Activated T-cell treated with anti-CD3 and anti-CD28 coated beads, Interleukin-2, amount 50 U/mL, for 24 hours (primary cell): ENCODE measurements around the gene ABR.
A peak's percentile ranks its signal among the peaks of the same experiment; 100 is the strongest.
"Not testable (repeated sequence)": the region's sequence is repeated elsewhere in the genome, so short reads cannot be mapped to it uniquely, and the experiment has no call there.

ENCODE experiments used
- DNase-seq: peaks from one replicate; pipeline ENCODE4 v3.0.0-alpha.2; 2020
- H3K27ac Mint-ChIP-seq: 2 replicates; pipeline ENCODE4 v1.8.0; 2020; ENCODE audit warnings: mild to moderate bottlenecking, mixed read lengths
- H3K27me3 Mint-ChIP-seq: 2 replicates; pipeline ENCODE4 v1.8.0; 2020; ENCODE audit warnings: mixed read lengths
- H3K36me3 Mint-ChIP-seq: 2 replicates; pipeline ENCODE4 v1.8.0; 2020; ENCODE audit warnings: low read depth, mixed read lengths
- H3K4me1 Mint-ChIP-seq: 2 replicates; pipeline ENCODE4 v1.8.0; 2020; ENCODE audit warnings: low read depth, mixed read lengths
- H3K4me3 Mint-ChIP-seq: 2 replicates; pipeline ENCODE4 v1.8.0; 2020; ENCODE audit warnings: mild to moderate bottlenecking, moderate library complexity, mixed read lengths
- H3K9me3 Mint-ChIP-seq: 2 replicates; pipeline ENCODE4 v1.8.0; 2020; ENCODE audit warnings: mixed read lengths

The ABR gene

GRCh38 chr17:1128463-1128862 lies 51.3 kb downstream of the ABR start:
- H3K9me3 Mint-ChIP-seq, DNase-seq, H3K4me1 Mint-ChIP-seq, H3K27ac Mint-ChIP-seq, H3K27me3 Mint-ChIP-seq, H3K4me3 Mint-ChIP-seq, H3K36me3 Mint-ChIP-seq: not testable (repeated sequence)

GRCh38 chr17:1126801-1127550 lies 52.8 kb downstream of the ABR start:
- no peaks in the 10 kb centered on the region for H3K9me3 Mint-ChIP-seq
- peaks cover 5% of the 10 kb centered on the region for H3K4me1 Mint-ChIP-seq
- H3K27ac Mint-ChIP-seq: no peak overlapping the region
- H3K36me3 Mint-ChIP-seq: no peaks in the 10 kb centered on the region
- DNase-seq: no peak
- no peaks in the 10 kb centered on the region for H3K27me3 Mint-ChIP-seq
- H3K4me3 Mint-ChIP-seq: no peak overlapping the region

GRCh38 chr17:1126250-1126797 lies 53.5 kb downstream of the ABR start:
- no peak overlapping the region for H3K27ac Mint-ChIP-seq
- no peaks in the 10 kb centered on the region for H3K9me3 Mint-ChIP-seq
- H3K27me3 Mint-ChIP-seq: no peaks in the 10 kb centered on the region
- no peak for DNase-seq
- peaks cover 5% of the 10 kb centered on the region for H3K4me1 Mint-ChIP-seq
- H3K36me3 Mint-ChIP-seq: no peaks in the 10 kb centered on the region
- no peak overlapping the region for H3K4me3 Mint-ChIP-seq

- peaks cover 5% of the 10 kb centered on the region for H3K4me1 Mint-ChIP-seq
- DNase-seq: no peak
- H3K27me3 Mint-ChIP-seq: no peaks in the 10 kb centered on the region
- H3K27ac Mint-ChIP-seq: no peak overlapping the region
- H3K9me3 Mint-ChIP-seq: no peaks in the 10 kb centered on the region
- H3K36me3 Mint-ChIP-seq: no peaks in the 10 kb centered on the region
- no peak overlapping the region for H3K4me3 Mint-ChIP-seq
Measured at GRCh38 chr17:1125788-1126145, 54.0 kb downstream of the ABR start.

GRCh38 chr17:1124896-1125787 lies 54.6 kb downstream of the ABR start:
- H3K27ac Mint-ChIP-seq: no peak overlapping the region
- H3K9me3 Mint-ChIP-seq: no peaks in the 10 kb centered on the region
- no peaks in the 10 kb centered on the region for H3K27me3 Mint-ChIP-seq
- peaks cover 5% of the 10 kb centered on the region for H3K4me1 Mint-ChIP-seq
- H3K4me3 Mint-ChIP-seq: no peak overlapping the region
- no peaks in the 10 kb centered on the region for H3K36me3 Mint-ChIP-seq
- DNase-seq: no peak

GRCh38 chr17:1123921-1124715 lies 55.7 kb downstream of the ABR start:
- DNase-seq: no peak
- no peaks in the 10 kb centered on the region for H3K36me3 Mint-ChIP-seq
- no peaks in the 10 kb centered on the region for H3K9me3 Mint-ChIP-seq
- no peak overlapping the region for H3K27ac Mint-ChIP-seq
- peaks cover 5% of the 10 kb centered on the region for H3K4me1 Mint-ChIP-seq
- H3K27me3 Mint-ChIP-seq: no peaks in the 10 kb centered on the region
- no peak overlapping the region for H3K4me3 Mint-ChIP-seq

- Mint-ChIP-seq H3K4me1 (peaks cover 5% of the 10 kb centered on the region), H3K9me3 (no peaks in the 10 kb centered on the region), H3K27ac (no peak overlapping the region), H3K36me3 (no peaks in the 10 kb centered on the region), H3K27me3 (no peaks in the 10 kb centered on the region), H3K4me3 (no peak overlapping the region)
- no peak for DNase-seq
Measured at GRCh38 chr17:1123393-1123831, 56.4 kb downstream of the ABR start.

- H3K4me1 Mint-ChIP-seq: peaks cover 5% of the 10 kb centered on the region
- DNase-seq: peak; percentile 91
- no peaks in the 10 kb centered on the region for H3K27me3 Mint-ChIP-seq
- no peaks in the 10 kb centered on the region for H3K9me3 Mint-ChIP-seq
- H3K36me3 Mint-ChIP-seq: no peaks in the 10 kb centered on the region
- no peak overlapping the region for H3K27ac Mint-ChIP-seq
- H3K4me3 Mint-ChIP-seq: no peak overlapping the region
Measured at GRCh38 chr17:1122533-1123392, 57.0 kb downstream of the ABR start.

GRCh38 chr17:1121442-1121817 lies 58.4 kb downstream of the ABR start:
- not testable (repeated sequence) for DNase-seq, H3K27ac Mint-ChIP-seq, H3K9me3 Mint-ChIP-seq, H3K4me1 Mint-ChIP-seq, H3K27me3 Mint-ChIP-seq, H3K4me3 Mint-ChIP-seq, H3K36me3 Mint-ChIP-seq

GRCh38 chr17:1120596-1121441 lies 59.0 kb downstream of the ABR start:
- H3K27me3 Mint-ChIP-seq: no peaks in the 10 kb centered on the region
- no peaks in the 10 kb centered on the region for H3K9me3 Mint-ChIP-seq
- DNase-seq: no peak
- H3K27ac Mint-ChIP-seq: no peak overlapping the region
- peaks cover 7% of the 10 kb centered on the region for H3K4me1 Mint-ChIP-seq
- no peaks in the 10 kb centered on the region for H3K36me3 Mint-ChIP-seq
- no peak overlapping the region for H3K4me3 Mint-ChIP-seq

- no peak overlapping the region for H3K4me3 Mint-ChIP-seq
- no peaks in the 10 kb centered on the region for H3K27me3 Mint-ChIP-seq
- DNase-seq: no peak
- no peak overlapping the region for H3K27ac Mint-ChIP-seq
- peaks cover 15% of the 10 kb centered on the region for H3K4me1 Mint-ChIP-seq
- no peaks in the 10 kb centered on the region for H3K9me3 Mint-ChIP-seq
- no peaks in the 10 kb centered on the region for H3K36me3 Mint-ChIP-seq
Measured at GRCh38 chr17:1119924-1120323, 59.9 kb downstream of the ABR start.

- H3K27me3 Mint-ChIP-seq: no peaks in the 10 kb centered on the region
- DNase-seq: no peak
- no peak overlapping the region for H3K4me3 Mint-ChIP-seq
- no peak overlapping the region for H3K27ac Mint-ChIP-seq
- no peaks in the 10 kb centered on the region for H3K36me3 Mint-ChIP-seq
- no peaks in the 10 kb centered on the region for H3K9me3 Mint-ChIP-seq
- H3K4me1 Mint-ChIP-seq: peaks cover 19% of the 10 kb centered on the region
Measured at GRCh38 chr17:1116602-1117001, 63.2 kb downstream of the ABR start.

GRCh38 chr17:1112875-1113274 lies 66.9 kb downstream of the ABR start:
- H3K4me3 Mint-ChIP-seq: no peak overlapping the region
- peaks cover 1% of the 10 kb centered on the region for H3K36me3 Mint-ChIP-seq
- no peak for DNase-seq
- no peaks in the 10 kb centered on the region for H3K27me3 Mint-ChIP-seq
- no peaks in the 10 kb centered on the region for H3K9me3 Mint-ChIP-seq
- H3K4me1 Mint-ChIP-seq: peaks cover 41% of the 10 kb centered on the region
- H3K27ac Mint-ChIP-seq: no peak overlapping the region
